H9 (cell line): ENCODE measurements around the gene MARK2. TPM values are rescaled to one million over a fixed set of nuclear protein-coding genes. Genes with fewer than 3 reads are reported as not detected.

Experiments
- DNase-seq: peaks from one replicate; pipeline ENCODE4 v3.0.0-alpha.2; 2017
- H2AFZ ChIP-seq: one replicate; pipeline ENCODE4 v1.6.1; 2013; ENCODE audit warnings: mild to moderate bottlenecking, low read length, control low read depth, moderate library complexity
- H2AK5ac ChIP-seq: 2 replicates; pipeline ENCODE4 v1.6.1; 2013; ENCODE audit warnings: low read length, control low read depth, mixed read lengths; ENCODE audit not compliant: insufficient read length
- H2BK120ac ChIP-seq: one replicate; pipeline ENCODE4 v1.6.1; 2013; ENCODE audit warnings: low read depth, mild to moderate bottlenecking, low read length, control low read depth, inconsistent platforms; ENCODE audit not compliant: poor library complexity, severe bottlenecking
- H2BK12ac ChIP-seq: 2 replicates; pipeline ENCODE4 v1.6.1; 2013; ENCODE audit warnings: low read length, control low read depth, mixed read lengths, low read depth; ENCODE audit not compliant: insufficient read length
- H2BK15ac ChIP-seq: 2 replicates; pipeline ENCODE4 v1.6.1; 2013; ENCODE audit warnings: low read depth, low read length, control low read depth
- H2BK20ac ChIP-seq: one replicate; pipeline ENCODE4 v1.6.1; 2013; ENCODE audit warnings: low read depth, mild to moderate bottlenecking, low read length, control low read depth, inconsistent platforms; ENCODE audit not compliant: poor library complexity, severe bottlenecking
- H2BK5ac ChIP-seq: 2 replicates; pipeline ENCODE4 v1.6.1; 2013; ENCODE audit warnings: low read length, control low read depth, mixed read lengths; ENCODE audit not compliant: insufficient read length
- H3K14ac ChIP-seq: 2 replicates; pipeline ENCODE4 v1.6.1; 2013; ENCODE audit warnings: low read length, control low read depth; ENCODE audit not compliant: insufficient read depth
- H3K18ac ChIP-seq: 2 replicates; pipeline ENCODE4 v1.6.1; 2013; ENCODE audit warnings: low read depth, mild to moderate bottlenecking, mixed read lengths, low read length, control low read depth; ENCODE audit not compliant: insufficient read length
- H3K23ac ChIP-seq: 2 replicates; pipeline ENCODE4 v1.6.1; 2013; ENCODE audit warnings: low read length, control low read depth, mixed read lengths, low read depth; ENCODE audit not compliant: insufficient read length
- H3K23me2 ChIP-seq: 2 replicates; pipeline ENCODE4 v1.6.1; 2013; ENCODE audit warnings: low read depth, mild to moderate bottlenecking, mixed read lengths, low read length, control low read depth; ENCODE audit not compliant: insufficient read length, poor library complexity, severe bottlenecking
- H3K27ac ChIP-seq: 2 replicates; pipeline ENCODE4 v1.5.1; 2013; ENCODE audit warnings: low read length, control low read depth, mixed read lengths, low read depth; ENCODE audit not compliant: insufficient read length
- H3K27me3 ChIP-seq: 2 replicates; pipeline ENCODE4 v1.6.1; 2013; ENCODE audit warnings: low read length, control low read depth, inconsistent platforms; ENCODE audit not compliant: insufficient read depth
- H3K4ac ChIP-seq: 2 replicates; pipeline ENCODE4 v1.6.1; 2013; ENCODE audit warnings: low read depth, mild to moderate bottlenecking, control low read depth, inconsistent platforms, low read length, moderate library complexity
- H3K4me1 ChIP-seq: 2 replicates; pipeline ENCODE4 v1.6.1; 2013; ENCODE audit warnings: low read length, control low read depth, inconsistent platforms; ENCODE audit not compliant: insufficient read depth
- H3K4me2 ChIP-seq: 2 replicates; pipeline ENCODE4 v1.6.1; 2013; ENCODE audit warnings: low read length, control low read depth, mixed read lengths; ENCODE audit not compliant: insufficient read length, insufficient read depth
- H3K56ac ChIP-seq: 2 replicates; pipeline ENCODE4 v1.6.1; 2013; ENCODE audit warnings: low read depth, mild to moderate bottlenecking, mixed read lengths, low read length, control low read depth; ENCODE audit not compliant: insufficient read length
- H3K79me1 ChIP-seq: 2 replicates; pipeline ENCODE4 v1.6.1; 2013; ENCODE audit warnings: low read depth, mild to moderate bottlenecking, moderate library complexity, low read length, control low read depth, inconsistent platforms; ENCODE audit not compliant: insufficient read depth, poor library complexity, severe bottlenecking
- H3K79me2 ChIP-seq: 2 replicates; pipeline ENCODE4 v1.6.1; 2013; ENCODE audit warnings: low read length, control low read depth, inconsistent platforms; ENCODE audit not compliant: insufficient read depth
- H3K9ac ChIP-seq: 2 replicates; pipeline ENCODE4 v1.6.1; 2013; ENCODE audit warnings: low read length, control low read depth, mixed read lengths; ENCODE audit not compliant: insufficient read length; ENCODE audit errors: extremely low read depth
- H3K9me3 ChIP-seq: one replicate; pipeline ENCODE4 v1.6.1; 2013; ENCODE audit warnings: low read depth, low read length, inconsistent platforms; ENCODE audit not compliant: control insufficient read depth
- H3T11ph ChIP-seq: one replicate; pipeline ENCODE4 v1.6.1; 2013; ENCODE audit warnings: mild to moderate bottlenecking, low read length, control low read depth, inconsistent platforms
- H4K20me1 ChIP-seq: one replicate; pipeline ENCODE4 v1.6.1; 2013; ENCODE audit not compliant: control insufficient read depth, insufficient read length, insufficient read depth
- H4K5ac ChIP-seq: 2 replicates; pipeline ENCODE4 v1.6.1; 2013; ENCODE audit warnings: low read depth, mild to moderate bottlenecking, mixed read lengths, low read length, control low read depth; ENCODE audit not compliant: insufficient read length
- H4K8ac ChIP-seq: replicated peaks from 2 replicates; pipeline ENCODE4 v1.6.1; 2013; ENCODE audit warnings: low read length, control low read depth, mixed read lengths, low read depth; ENCODE audit not compliant: insufficient read length
- H4K91ac ChIP-seq: 2 replicates; pipeline ENCODE4 v1.6.1; 2013; ENCODE audit warnings: low read depth, mild to moderate bottlenecking, moderate library complexity, mixed read lengths, low read length, control low read depth; ENCODE audit not compliant: insufficient read length
- H3K27ac Mint-ChIP-seq, 3 experiments: 2 replicates in 2 of 3; 3 replicates in 1 of 3; pipeline ENCODE4 v1.8.0; 2020 to 2021; ENCODE audit warnings: mixed read lengths in 3 of 3, mild to moderate bottlenecking in 1 of 3, moderate library complexity in 1 of 3
- H3K27me3 Mint-ChIP-seq: 2 replicates; pipeline ENCODE4 v1.8.0; 2021; ENCODE audit warnings: low read depth, mild to moderate bottlenecking, moderate library complexity, mixed read lengths
- H3K36me3 Mint-ChIP-seq, 3 experiments: 2 replicates in 2 of 3; 3 replicates in 1 of 3; pipeline ENCODE4 v1.8.0; 2020 to 2021; ENCODE audit warnings: low read depth in 3 of 3, mixed read lengths in 3 of 3; ENCODE audit not compliant: insufficient read depth in 1 of 3
- H3K4me1 Mint-ChIP-seq, 2 experiments: 2 replicates each; pipeline ENCODE4 v1.8.0; 2020; ENCODE audit warnings: mixed read lengths in 2 of 2
- H3K4me3 Mint-ChIP-seq, 2 experiments: 2 replicates in 1 of 2; 3 replicates in 1 of 2; pipeline ENCODE4 v1.8.0; 2020 to 2021; ENCODE audit warnings: mild to moderate bottlenecking in 2 of 2, mixed read lengths in 2 of 2, moderate library complexity in 1 of 2
- H3K9me3 Mint-ChIP-seq, 2 experiments: 2 replicates in 1 of 2; 3 replicates in 1 of 2; pipeline ENCODE4 v1.8.0; 2020; ENCODE audit warnings: mild to moderate bottlenecking in 2 of 2, mixed read lengths in 2 of 2, moderate library complexity in 1 of 2
- WGBS: extraction: QIAGEN DNeasy Blood & Tissue Kit; methylation state at CpG from one replicate; pipeline ENCODE4 v1.1.7; 2013; ENCODE audit warnings: missing lambda C conversion rate, low lambda C conversion rate, mixed read lengths; ENCODE audit not compliant: insufficient read length; ENCODE audit errors: extremely low coverage; 5-methylcytosine and 5-hydroxymethylcytosine counted together
- total RNA-seq: library from RNA; stranded (reverse); gene quantifications from 2 replicates; pipeline ENCODE4 v1.2.1, GENCODE V29; 2021
- TF ChIP-seq, protein P1 (sequence below): fragments of 200-600 bp; sonication (generic); conservative IDR thresholded peaks from 3 replicates; pipeline ENCODE4 v1.8.0; 2021; ENCODE audit warnings: antibody characterized with exemption, mild to moderate bottlenecking

Gene MARK2
- total RNA-seq, 1 experiment from 2014 or later, result 45.7 TPM

GRCh38 chr11:63834535-63835157 is 4.3 kb upstream of the MARK2 start:
- H3K56ac ChIP-seq, result no peak overlapping the region
- no peak overlapping the region for H2BK5ac ChIP-seq
- no CpG with 5 or more reads among the region's 12 CpGs for WGBS
- H3K23me2 ChIP-seq, result peaks cover 5% of the 10 kb centered on the region
- no peaks in the 10 kb centered on the region; a peak in 1 of 5 replicates for H3K9me3 Mint-ChIP-seq
- no peaks in the 10 kb centered on the region for H3K27me3 Mint-ChIP-seq
- no peaks in the 10 kb centered on the region for H3K9me3 ChIP-seq
- no peak overlapping the region for H2BK20ac ChIP-seq
- H4K91ac ChIP-seq, result no peak overlapping the region
- no peak overlapping the region for H3K27ac ChIP-seq
- H4K5ac ChIP-seq, result no peak overlapping the region
- H2BK120ac ChIP-seq, result no peak overlapping the region
- peaks cover 3% of the 10 kb centered on the region for H3K79me1 ChIP-seq
- H3K18ac ChIP-seq, result no peak overlapping the region
- H3K36me3 Mint-ChIP-seq, result no peaks in the 10 kb centered on the region
- H3K27ac Mint-ChIP-seq, result peak overlapping the region in 1 of 3 experiments; percentile 28; a peak in 2 of 7 replicates
- H3K27me3 ChIP-seq, result no peaks in the 10 kb centered on the region
- no peak overlapping the region for H3K4ac ChIP-seq
- TF ChIP-seq, protein P1, sequence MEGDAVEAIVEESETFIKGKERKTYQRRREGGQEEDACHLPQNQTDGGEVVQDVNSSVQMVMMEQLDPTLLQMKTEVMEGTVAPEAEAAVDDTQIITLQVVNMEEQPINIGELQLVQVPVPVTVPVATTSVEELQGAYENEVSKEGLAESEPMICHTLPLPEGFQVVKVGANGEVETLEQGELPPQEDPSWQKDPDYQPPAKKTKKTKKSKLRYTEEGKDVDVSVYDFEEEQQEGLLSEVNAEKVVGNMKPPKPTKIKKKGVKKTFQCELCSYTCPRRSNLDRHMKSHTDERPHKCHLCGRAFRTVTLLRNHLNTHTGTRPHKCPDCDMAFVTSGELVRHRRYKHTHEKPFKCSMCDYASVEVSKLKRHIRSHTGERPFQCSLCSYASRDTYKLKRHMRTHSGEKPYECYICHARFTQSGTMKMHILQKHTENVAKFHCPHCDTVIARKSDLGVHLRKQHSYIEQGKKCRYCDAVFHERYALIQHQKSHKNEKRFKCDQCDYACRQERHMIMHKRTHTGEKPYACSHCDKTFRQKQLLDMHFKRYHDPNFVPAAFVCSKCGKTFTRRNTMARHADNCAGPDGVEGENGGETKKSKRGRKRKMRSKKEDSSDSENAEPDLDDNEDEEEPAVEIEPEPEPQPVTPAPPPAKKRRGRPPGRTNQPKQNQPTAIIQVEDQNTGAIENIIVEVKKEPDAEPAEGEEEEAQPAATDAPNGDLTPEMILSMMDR, result no peak
- H3K4me1 ChIP-seq, result peaks cover 3% of the 10 kb centered on the region; the same call in 1 of the 2 replicates
- H3K23ac ChIP-seq, result no peak overlapping the region
- H2BK12ac ChIP-seq, result no peak overlapping the region
- no peak overlapping the region for H3K4me2 ChIP-seq
- DNase-seq, result no peak
- H2AK5ac ChIP-seq, result no peak overlapping the region
- no peak overlapping the region for H2BK15ac ChIP-seq
- no peak overlapping the region for H3T11ph ChIP-seq
- H3K79me2 ChIP-seq, result peaks cover 2% of the 10 kb centered on the region; the same call in 1 of the 2 replicates
- H3K9ac ChIP-seq, result no peak overlapping the region
- H4K20me1 ChIP-seq, result no peaks in the 10 kb centered on the region
- no peak overlapping the region for H3K4me3 Mint-ChIP-seq
- no peak overlapping the region for H2AFZ ChIP-seq
- peaks cover 33 to 54% of the 10 kb centered on the region in 2 experiments for H3K4me1 Mint-ChIP-seq
- H4K8ac ChIP-seq, result no peak overlapping the region
- H3K14ac ChIP-seq, result no peak overlapping the region
